Pancreas (tissue), 10 donors: ENCODE measurements around the gene CYB5R3. TPM values are rescaled to one million over a fixed set of nuclear protein-coding genes. Genes with fewer than 3 reads are reported as not detected.

Source experiments
- ATAC-seq, 4 donors: fragments of 200-7000 bp; cut with Tn5 transposase; one replicate each; pipeline versions ENCODE4 v1.8.0 to v1.9.1; 2020; ENCODE audit warnings: mild to moderate bottlenecking in 4 of 4, moderate library complexity in 4 of 4
- DNase-seq, 6 donors: peaks; one replicate each; pipeline ENCODE4 v3.0.0-alpha.2; 2020
- FAIRE-seq: peaks from 2 replicates; lab custom pipeline; 2012; peaks lifted over from hg19 to GRCh38; lab: Jason Lieb, UNC
- H3K27ac ChIP-seq, 4 donors: fragments of 200-600 bp; sonication (generic); 1 replicate in 3 of 4; 2 replicates in 1 of 4; pipeline versions ENCODE4 v1.5.0 to v1.8.0; 2020
- H3K27me3 ChIP-seq, 4 donors: fragments of 200-600 bp; one replicate each; pipeline ENCODE4 v1.8.0; 2021
- H3K36me3 ChIP-seq, 3 donors: fragments of 200-600 bp; sonication (generic) in 1 of 3; one replicate each; pipeline versions ENCODE4 v1.5.0 to v1.8.0; 2020 to 2021
- H3K4me1 ChIP-seq, 3 donors: fragments of 200-600 bp; one replicate each; pipeline ENCODE4 v1.8.0; 2021
- H3K4me3 ChIP-seq, 4 donors: fragments of 200-600 bp; sonication (generic) in 2 of 4; one replicate each; pipeline versions ENCODE4 v1.5.0 to v1.8.0; 2020 to 2021
- H3K9me3 ChIP-seq, 4 donors: fragments of 200-600 bp; one replicate each; pipeline ENCODE4 v1.8.0; 2021
- WGBS, 2 donors: extraction: QIAGEN DNeasy Blood & Tissue Kit; methylation state at CpG; one replicate each; pipeline ENCODE4 v1.1.7; 2013; 5-methylcytosine and 5-hydroxymethylcytosine counted together
- intact Hi-C, 3 donors: fragments of 100-400 bp; cut with DNase I; formaldehyde crosslinking; loops; one replicate each; pipeline versions ENCODE4 v1.11.1 to v1.14.2; 2022
- polyA plus RNA-seq, 2 donors: library from polyadenylated mRNA; stranded (reverse); fragments of 200-250 nt; gene quantifications; one replicate each; pipeline ENCODE4 v1.2.3, GENCODE V29; 2013
- total RNA-seq, 6 donors: library from RNA; stranded (reverse); fragmentation: NEBNext Ultra II Directional in 4 of 6; extraction: Animal tissue kit (Norgen Biotek cat#: 25700) in 4 of 6; gene quantifications; one replicate each; pipeline versions ENCODE4 v1.2.1 to v1.2.4, GENCODE V29; 2021 to 2023
- TF ChIP-seq, protein P1 (sequence below), 4 donors: fragments of 200-600 bp; sonication (generic) in 3 of 4; IDR thresholded peaks; one replicate each; pipeline versions ENCODE4 v1.5.0 to v1.8.0; 2021; ENCODE audit warnings: antibody characterized with exemption in 4 of 4
- donor health status: healthy with polysubstance abuse.
- donor health status: DM: no; HTN: no; CAD: no; lungs with moderate emphysema.
- donor health status: DM: no; HTN: no; CAD: no.
- donor health status: control.
- donor health status: control.
- donor health status: Bipolar disorder and iron deficiency.
- donor health status: DM: yes; HTN: yes; CAD: no.
- donor health status: DM: no; HTN: no; CAD: no.
- donor health status: DM: no; HTN: no; CAD: no.
- donor health status: DM: yes; HTN: yes; CAD: no.

Gene CYB5R3
- total and polyA plus RNA-seq, 8 donors = 32.6 to 105 (median 50.4) TPM

DNA sequence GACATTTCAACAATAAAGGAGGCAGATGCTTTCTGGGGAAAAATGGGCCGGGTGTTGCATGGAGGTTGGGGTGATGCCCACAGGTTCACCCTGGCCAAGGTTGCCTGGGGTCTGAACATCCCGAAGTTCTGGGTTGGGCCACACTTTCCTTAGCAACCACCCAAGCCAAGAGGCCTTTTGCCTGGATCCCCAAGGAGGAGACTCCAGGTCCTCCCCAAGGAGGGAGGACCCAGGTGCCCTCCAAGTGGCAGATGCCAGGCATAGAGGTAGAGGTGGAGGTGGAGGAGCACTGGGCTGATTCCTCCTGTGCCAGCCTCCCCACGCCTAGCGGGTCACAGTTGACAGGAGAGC is 1.2 kb downstream of the CYB5R3 start:
- ATAC-seq (no peak), FAIRE-seq (no peak), DNase-seq (no peak)
- Histone ChIP-seq H3K4me1 (peaks cover 33 to 52% (median 38%) of the 10 kb centered on the region in 3 donors), H3K9me3 (no peaks in the 10 kb centered on the region), H3K27me3 (no peaks in the 10 kb centered on the region), H3K4me3 (peak overlapping the region in 3 of 4 donors; percentile 69 to 88 (median 83)), H3K36me3 (no peaks in the 10 kb centered on the region), H3K27ac (peak overlapping the region in 3 of 4 donors; percentile 79 to 91 (median 89))
- 26 to 30% methylated on average over 4 of the region's 4 CpGs for WGBS, 2 donors
- TF ChIP-seq, protein P1, sequence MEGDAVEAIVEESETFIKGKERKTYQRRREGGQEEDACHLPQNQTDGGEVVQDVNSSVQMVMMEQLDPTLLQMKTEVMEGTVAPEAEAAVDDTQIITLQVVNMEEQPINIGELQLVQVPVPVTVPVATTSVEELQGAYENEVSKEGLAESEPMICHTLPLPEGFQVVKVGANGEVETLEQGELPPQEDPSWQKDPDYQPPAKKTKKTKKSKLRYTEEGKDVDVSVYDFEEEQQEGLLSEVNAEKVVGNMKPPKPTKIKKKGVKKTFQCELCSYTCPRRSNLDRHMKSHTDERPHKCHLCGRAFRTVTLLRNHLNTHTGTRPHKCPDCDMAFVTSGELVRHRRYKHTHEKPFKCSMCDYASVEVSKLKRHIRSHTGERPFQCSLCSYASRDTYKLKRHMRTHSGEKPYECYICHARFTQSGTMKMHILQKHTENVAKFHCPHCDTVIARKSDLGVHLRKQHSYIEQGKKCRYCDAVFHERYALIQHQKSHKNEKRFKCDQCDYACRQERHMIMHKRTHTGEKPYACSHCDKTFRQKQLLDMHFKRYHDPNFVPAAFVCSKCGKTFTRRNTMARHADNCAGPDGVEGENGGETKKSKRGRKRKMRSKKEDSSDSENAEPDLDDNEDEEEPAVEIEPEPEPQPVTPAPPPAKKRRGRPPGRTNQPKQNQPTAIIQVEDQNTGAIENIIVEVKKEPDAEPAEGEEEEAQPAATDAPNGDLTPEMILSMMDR (IDR thresholded peaks at IDR 0.05) = no peak
- intact Hi-C loops = no loop called here

DNA sequence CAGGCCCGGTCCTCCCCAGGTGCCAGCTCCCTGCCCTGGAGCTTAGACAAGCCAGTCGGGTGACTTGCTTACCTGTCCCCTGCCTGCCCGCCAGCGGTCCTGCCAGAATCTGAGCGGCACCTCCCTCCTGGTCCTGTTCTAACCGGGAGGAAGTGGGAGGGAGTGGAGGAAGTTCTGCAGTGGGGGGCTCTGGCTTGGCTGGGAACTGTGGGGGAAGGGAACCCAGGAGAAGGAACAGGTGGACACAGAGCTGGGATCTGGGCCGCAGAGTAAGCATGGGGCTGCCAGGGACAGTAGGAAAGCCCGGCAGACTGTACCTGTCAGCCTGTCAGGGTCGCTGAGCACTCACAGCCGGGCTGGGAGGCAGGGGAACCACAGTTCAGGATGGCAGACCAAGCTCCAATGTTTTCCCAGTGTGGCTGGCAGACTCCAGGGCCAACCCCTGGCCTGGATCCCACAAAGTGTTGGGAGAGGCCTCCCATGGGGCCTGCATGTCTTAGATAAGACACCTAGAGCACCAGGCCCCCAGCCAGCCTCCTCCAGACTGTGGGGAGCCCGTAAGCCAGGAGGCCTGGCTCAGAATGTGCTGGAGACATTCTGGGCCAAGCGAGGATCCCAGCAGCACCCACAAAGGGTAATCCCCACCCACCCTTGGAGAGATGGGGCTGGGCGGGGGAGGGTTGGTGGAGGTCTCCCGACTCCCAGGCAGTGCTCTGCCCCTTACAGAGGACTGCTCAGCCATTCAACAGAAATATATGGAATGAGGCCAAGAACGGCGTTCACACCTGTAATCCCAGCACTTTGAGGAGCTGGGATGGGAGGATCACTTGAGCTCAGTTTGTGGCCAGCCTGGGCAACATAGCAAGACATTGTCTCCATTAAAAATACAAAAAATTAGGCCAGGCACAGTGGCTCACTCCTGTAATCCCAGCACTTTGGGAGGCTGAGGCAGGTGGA is 2.3 kb downstream of the CYB5R3 start:
- DNase-seq (peak; percentile 70 to 89 (median 75)), ATAC-seq (peak; percentile 29 to 61 (median 42)), FAIRE-seq (no peak)
- Histone ChIP-seq H3K4me3 (peak overlapping the region in 3 of 4 donors; percentile 3 to 32 (median 18)), H3K9me3 (no peaks in the 10 kb centered on the region), H3K27ac (peak overlapping the region; percentile 51 to 91 (median 83)), H3K36me3 (no peaks in the 10 kb centered on the region), H3K4me1 (peaks cover 33 to 53% (median 41%) of the 10 kb centered on the region in 3 donors), H3K27me3 (no peaks in the 10 kb centered on the region)
- 10 to 11% methylated on average over 16 of the region's 16 CpGs for WGBS, 2 donors
- intact Hi-C loops = no loop called here
- TF ChIP-seq, protein P1 (IDR thresholded peaks at IDR 0.05) = no peak

DNA sequence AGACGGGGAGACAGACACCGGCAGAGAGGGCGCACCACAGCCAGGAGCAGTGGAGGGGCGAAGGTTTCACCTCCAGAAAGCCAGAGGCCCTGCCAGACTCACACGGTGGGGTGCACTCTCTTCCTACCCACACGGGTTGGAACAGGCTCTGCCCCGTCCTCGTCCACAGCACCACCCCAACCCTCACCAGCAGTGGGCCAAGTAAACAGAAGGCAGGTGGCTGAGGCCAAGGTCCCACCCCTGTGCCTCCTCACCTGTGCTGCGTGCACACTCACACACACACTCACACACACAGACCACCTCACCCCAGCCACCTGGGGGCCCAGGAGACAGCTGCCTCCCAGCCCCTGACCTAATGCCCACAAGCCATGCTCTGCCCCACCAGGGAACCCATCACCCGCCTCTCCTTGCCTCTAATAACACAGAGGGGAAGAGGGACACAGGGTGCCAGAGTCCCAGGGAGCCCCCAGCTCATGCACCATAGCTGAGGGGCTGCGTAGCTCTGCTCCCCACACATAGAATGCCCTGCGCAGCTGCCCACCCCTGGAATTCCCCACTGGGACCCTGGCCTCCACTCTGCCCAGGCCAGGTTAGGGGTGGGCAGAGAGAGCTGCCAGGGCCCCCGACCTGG is 3.1 kb downstream of the CYB5R3 start:
- TF ChIP-seq, protein P1 (IDR thresholded peaks at IDR 0.05) = no peak
- FAIRE-seq (no peak), DNase-seq (peak in 2 of 6 donors; percentile 62 to 79), ATAC-seq (peak in 3 of 4 donors; percentile 4 to 49 (median 21))
- Histone ChIP-seq H3K9me3 (no peaks in the 10 kb centered on the region), H3K36me3 (no peaks in the 10 kb centered on the region), H3K27me3 (no peaks in the 10 kb centered on the region), H3K4me1 (peaks cover 33 to 53% (median 43%) of the 10 kb centered on the region in 3 donors), H3K27ac (peak overlapping the region; percentile 51 to 91 (median 83)), H3K4me3 (peak overlapping the region in 3 of 4 donors; percentile 3 to 32 (median 18))
- 27 to 31% methylated on average over 12 to 13 of the region's 13 CpGs for WGBS, 2 donors
- intact Hi-C loops = no loop called here

GRCh38 chr22:42645341-42645937 is 3.8 kb downstream of the CYB5R3 start:
- intact Hi-C loops = no loop called here
- Histone ChIP-seq H3K36me3 (no peaks in the 10 kb centered on the region), H3K9me3 (no peaks in the 10 kb centered on the region), H3K27ac (peak overlapping the region; percentile 51 to 91 (median 83)), H3K4me3 (peak overlapping the region in 2 of 4 donors; percentile 18 to 32), H3K4me1 (peaks cover 33 to 53% (median 43%) of the 10 kb centered on the region in 3 donors), H3K27me3 (no peaks in the 10 kb centered on the region)
- TF ChIP-seq, protein P1 (IDR thresholded peaks at IDR 0.05) = no peak
- DNase-seq = no peak
- no peak for FAIRE-seq
- ATAC-seq = peak in 1 of 4 donors; percentile 1
- WGBS, 2 donors = 46 to 52% methylated on average over 19 of the region's 19 CpGs
